NCI-H460 (cell line): ENCODE data around the gene ITGB3. TPM values are rescaled to one million over a fixed set of nuclear protein-coding genes. Genes with fewer than 3 reads are reported as not detected.

Experiments
- DNase-seq: peaks from one replicate; pipeline ENCODE4 v3.0.0-alpha.2; 2016; ENCODE audit warnings: low read depth; ENCODE audit errors: extremely low read depth
- small RNA-seq, 2 experiments: library from RNA; depleted of rRNA; stranded (forward); fragments of <200 nt; gene quantifications; one replicate each; pipeline ENCODE3, GENCODE V24; 2014
- total RNA-seq: library from RNA; depleted of rRNA; stranded (reverse); fragments of >200 nt; shearing (Covaris generic); gene quantifications from 2 replicates; pipeline ENCODE4 v1.2.3, GENCODE V29; 2014; rRNA removed

The ITGB3 gene
- total RNA-seq, 1 experiment from 2014 or later = not detected

- DNase-seq = no peak
These were observed 71.5 kb downstream of the ITGB3 start for GRCh38 chr17:47325176-47325575.

- DNase-seq = no peak
These were observed 76.9 kb downstream of the ITGB3 start for GRCh38 chr17:47330548-47330947.

GRCh38 chr17:47332287-47332686 is 78.7 kb downstream of the ITGB3 start:
- DNase-seq = no peak

GRCh38 chr17:47335101-47335936 is 81.7 kb downstream of the ITGB3 start:
- no peak for DNase-seq

- no peak for DNase-seq
These were observed 84.4 kb downstream of the ITGB3 start for GRCh38 chr17:47338026-47338425.

- DNase-seq = no peak
These were observed 99.2 kb downstream of the ITGB3 start for GRCh38 chr17:47352848-47353247.

DNA sequence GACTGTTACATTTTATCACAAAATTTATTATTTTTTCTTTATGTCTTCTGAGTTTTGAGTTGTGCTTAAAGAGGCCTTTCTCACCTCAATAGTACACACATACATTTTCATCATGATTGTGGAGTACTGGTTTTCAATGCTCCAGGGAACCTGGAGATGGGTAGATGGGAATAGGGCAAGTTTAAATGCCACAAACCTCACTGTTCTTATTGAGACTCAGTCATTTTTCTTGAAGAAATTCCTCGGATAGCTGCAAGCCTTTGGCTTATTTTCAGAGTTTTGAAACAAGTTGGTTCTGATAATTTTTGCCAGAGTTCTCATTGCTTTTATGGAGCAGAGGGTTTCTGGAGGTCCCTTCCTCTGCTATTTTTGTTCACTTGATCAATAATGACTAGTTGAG is 105.0 kb downstream of the ITGB3 start:
- DNase-seq = no peak

Small RNA genes lying within 50 kb of the gene (small RNA-seq; reads per million reads assigned to genes)
- gene RNU7-186P = 0 reads per million in 2 experiments

Other genes starting within 250 kb of the ITGB3 start
- 105 and 138 TPM in 2 replicates for gene CDC27, start 64.5 kb upstream of the ITGB3 start, total RNA-seq
- not detected in 2 replicates for gene MYL4, start 44.5 kb upstream of the ITGB3 start, total RNA-seq
- gene EFCAB13, start 70.1 kb downstream of the ITGB3 start, total RNA-seq = 3.3 and 4.7 TPM in 2 replicates